H1 (cell line): ENCODE results near the gene CELF2. TPM values are rescaled to one million over a fixed set of nuclear protein-coding genes. Genes with fewer than 3 reads are reported as not detected.

Source experiments
- CTCF ChIA-PET: fragments of 300-600 bp; sonication (Branson Sonifier 250); formaldehyde crosslinking; loops from one replicate; lab custom pipeline; 2021; ENCODE audit not compliant: partially characterized antibody; lab: Charles Lee
- POLR2A ChIA-PET: fragments of 300-600 bp; sonication (Branson Sonifier 250); formaldehyde crosslinking; loops from one replicate; lab custom pipeline; 2021; ENCODE audit warnings: inconsistent platforms; ENCODE audit not compliant: partially characterized antibody; lab: Charles Lee
- DNase-seq, 2 experiments: peaks; one replicate each; pipeline versions ENCODE4 v3.0.0 to v3.0.0-alpha.2; 2010 to 2022; ENCODE audit warnings: low spot score in 2 of 2, low read depth in 1 of 2, mixed read lengths in 1 of 2
- FAIRE-seq: peaks from 2 replicates; lab custom pipeline; 2011; peaks lifted over from hg19 to GRCh38; lab: Jason Lieb, UNC
- H2AFZ ChIP-seq: 2 replicates; pipeline ENCODE4 v1.8.1; 2012; ENCODE audit warnings: low read length, inconsistent platforms
- H2AK5ac ChIP-seq: 2 replicates; pipeline ENCODE4 v1.6.1; 2013; ENCODE audit warnings: low read depth, low read length
- H2BK120ac ChIP-seq: replicated peaks from 2 replicates; pipeline ENCODE3; 2013; ENCODE audit warnings: low read depth, low read length, inconsistent platforms
- H2BK12ac ChIP-seq: 2 replicates; pipeline ENCODE4 v1.6.1; 2013; ENCODE audit warnings: low read depth, low read length
- H2BK15ac ChIP-seq: 2 replicates; pipeline ENCODE4 v1.6.1; 2013; ENCODE audit warnings: low read length
- H2BK20ac ChIP-seq: 2 replicates; pipeline ENCODE4 v1.6.1; 2013; ENCODE audit warnings: low read length
- H2BK5ac ChIP-seq: 2 replicates; pipeline ENCODE4 v1.6.1; 2013; ENCODE audit warnings: low read depth, low read length
- H3K14ac ChIP-seq: 2 replicates; pipeline ENCODE4 v1.6.1; 2013; ENCODE audit warnings: inconsistent platforms; ENCODE audit not compliant: insufficient read length
- H3K18ac ChIP-seq: 2 replicates; pipeline ENCODE4 v1.6.1; 2013; ENCODE audit warnings: low read length; ENCODE audit errors: extremely low read depth
- H3K23ac ChIP-seq: 2 replicates; pipeline ENCODE4 v1.6.1; 2013; ENCODE audit warnings: inconsistent platforms; ENCODE audit not compliant: insufficient read length
- H3K23me2 ChIP-seq: 2 replicates; pipeline ENCODE4 v1.6.1; 2013; ENCODE audit warnings: low read depth, low read length
- H3K27ac ChIP-seq: 2 replicates; pipeline ENCODE4 v1.6.1; 2011; ENCODE audit warnings: low read depth, low read length, inconsistent platforms
- H3K27me3 ChIP-seq, 4 experiments: replicated peaks in 1 of 4; 1 replicate in 1 of 4; 2 replicates in 3 of 4; pipeline versions ENCODE4 v1.6.1 to v1.8.1; 2011 to 2013; ENCODE audit warnings: low read length in 3 of 4, mild to moderate bottlenecking in 3 of 4, inconsistent platforms in 2 of 4, mixed read lengths in 2 of 4, moderate library complexity in 1 of 4; ENCODE audit not compliant: control insufficient read depth in 3 of 4, insufficient read depth in 3 of 4; ENCODE audit errors: extremely low read depth in 1 of 4
- H3K36me3 ChIP-seq, 4 experiments: 2 replicates each; pipeline versions ENCODE4 v1.6.1 to v1.8.1; 2011 to 2013; ENCODE audit warnings: mild to moderate bottlenecking in 4 of 4, low read length in 3 of 4, moderate library complexity in 2 of 4, control low read depth in 1 of 4, inconsistent platforms in 1 of 4; ENCODE audit not compliant: insufficient read depth in 4 of 4, control insufficient read depth in 2 of 4
- H3K4ac ChIP-seq: replicated peaks from 2 replicates; pipeline ENCODE3; 2013; ENCODE audit warnings: low read length, low read depth, mixed read lengths, inconsistent platforms; ENCODE audit not compliant: insufficient read length
- H3K4me1 ChIP-seq, 4 experiments: replicated peaks in 1 of 4; 1 replicate in 1 of 4; 2 replicates in 3 of 4; pipeline versions ENCODE4 v1.6.1 to v1.8.1; 2011 to 2013; ENCODE audit warnings: low read length in 3 of 4, inconsistent platforms in 2 of 4, mixed read lengths in 1 of 4; ENCODE audit not compliant: insufficient read depth in 4 of 4, control insufficient read depth in 3 of 4
- H3K4me2 ChIP-seq, 2 experiments: 2 replicates each; pipeline versions ENCODE4 v1.6.1 to v1.8.1; 2011 to 2013; ENCODE audit warnings: low read depth in 2 of 2, low read length in 2 of 2, control low read depth in 1 of 2, inconsistent platforms in 1 of 2, mild to moderate bottlenecking in 1 of 2; ENCODE audit not compliant: insufficient read depth in 1 of 2
- H3K4me3 ChIP-seq, 4 experiments: fragments of 200-600, 300-600 bp in 1 of 4; sonication (generic), shearing (Covaris generic), sonication (Bioruptor Twin) in 1 of 4; 2 replicates each; pipeline versions ENCODE4 v1.5.1 to v1.8.1; 2011 to 2016; ENCODE audit warnings: low read length in 4 of 4, low read depth in 3 of 4, control low read depth in 2 of 4, inconsistent platforms in 2 of 4, mild to moderate bottlenecking in 2 of 4, mixed read lengths in 1 of 4, moderate library complexity in 1 of 4; ENCODE audit not compliant: insufficient read depth in 2 of 4; ENCODE audit errors: extremely low read depth in 1 of 4
- H3K56ac ChIP-seq: replicated peaks from 2 replicates; pipeline ENCODE3; 2013; ENCODE audit warnings: low read depth, mild to moderate bottlenecking, mixed read lengths, low read length, inconsistent platforms; ENCODE audit not compliant: insufficient read length
- H3K79me1 ChIP-seq: 2 replicates; pipeline ENCODE4 v1.6.1; 2013; ENCODE audit warnings: low read depth, low read length, control low read depth
- H3K79me2 ChIP-seq, 2 experiments: 2 replicates each; pipeline versions ENCODE4 v1.6.1 to v1.8.1; 2012 to 2013; ENCODE audit warnings: low read length in 2 of 2, mild to moderate bottlenecking in 2 of 2, inconsistent platforms in 1 of 2; ENCODE audit not compliant: insufficient read depth in 2 of 2, control insufficient read depth in 1 of 2
- H3K9ac ChIP-seq, 4 experiments: replicated peaks in 1 of 4; 1 replicate in 1 of 4; 2 replicates in 3 of 4; pipeline versions ENCODE4 v1.6.1 to v1.8.1; 2011 to 2013; ENCODE audit warnings: low read depth in 3 of 4, low read length in 3 of 4, control low read depth in 2 of 4, mild to moderate bottlenecking in 2 of 4, moderate library complexity in 2 of 4, inconsistent platforms in 1 of 4; ENCODE audit errors: extremely low read depth in 1 of 4
- H3K9me3 ChIP-seq, 2 experiments: 2 replicates each; pipeline versions ENCODE4 v1.6.1 to v1.8.1; 2012 to 2013; ENCODE audit warnings: mild to moderate bottlenecking in 2 of 2, moderate library complexity in 2 of 2, control low read depth in 1 of 2, inconsistent platforms in 1 of 2, low read depth in 1 of 2, low read length in 1 of 2, mixed read lengths in 1 of 2; ENCODE audit not compliant: insufficient read depth in 2 of 2
- H4K20me1 ChIP-seq, 2 experiments: replicated peaks in 1 of 2; 2 replicates each; pipeline versions ENCODE3 to v1.8.1; 2011 to 2013; ENCODE audit warnings: inconsistent platforms in 2 of 2, low read length in 2 of 2, mild to moderate bottlenecking in 1 of 2; ENCODE audit not compliant: insufficient read depth in 2 of 2, control insufficient read depth in 1 of 2
- H4K5ac ChIP-seq: 2 replicates; pipeline ENCODE4 v1.6.1; 2013; ENCODE audit warnings: low read length, low read depth, mixed read lengths, inconsistent platforms; ENCODE audit not compliant: insufficient read length
- H4K8ac ChIP-seq: 2 replicates; pipeline ENCODE4 v1.8.0; 2013; ENCODE audit warnings: mild to moderate bottlenecking, moderate library complexity, low read length, inconsistent platforms; ENCODE audit not compliant: insufficient read depth; ENCODE audit errors: extremely low read depth
- H4K91ac ChIP-seq: replicated peaks from 2 replicates; pipeline ENCODE3; 2013; ENCODE audit warnings: low read length, mixed read lengths, inconsistent platforms; ENCODE audit not compliant: insufficient read length
- HDAC2 ChIP-seq, 2 experiments: fragments of 300-600 bp in 1 of 2; sonication (generic) in 1 of 2; IDR thresholded peaks; 2 replicates each; pipeline ENCODE4 v1.6.1; 2011 to 2012; ENCODE audit warnings: low read depth in 2 of 2, low read length in 2 of 2, mild to moderate bottlenecking in 2 of 2, moderate library complexity in 2 of 2, borderline replicate concordance in 1 of 2, inconsistent platforms in 1 of 2
- MAX ChIP-seq: IDR thresholded peaks from 2 replicates; pipeline ENCODE4 v1.6.1; 2012; ENCODE audit warnings: inconsistent platforms
- SP1 ChIP-seq: IDR thresholded peaks from 2 replicates; pipeline ENCODE4 v1.6.1; 2011; ENCODE audit warnings: low read depth, low read length
- SP2 ChIP-seq: IDR thresholded peaks from 2 replicates; pipeline ENCODE4 v1.6.1; 2012; ENCODE audit warnings: mild to moderate bottlenecking, low read length, inconsistent platforms
- ZNF274 ChIP-seq: IDR thresholded peaks from 2 replicates; pipeline ENCODE4 v1.7.0; 2012; ENCODE audit warnings: low read length, borderline replicate concordance; ENCODE audit errors: extremely low read depth
- WGBS, 2 experiments: shearing (Covaris generic) in 1 of 2; methylation state at CpG; one replicate each; pipeline versions ENCODE4 v1.1.6 to v1.1.7; 2013 to 2015; ENCODE audit warnings: low lambda C conversion rate in 2 of 2, mixed read lengths in 2 of 2, inconsistent platforms in 1 of 2, low coverage in 1 of 2, missing lambda C conversion rate in 1 of 2; ENCODE audit not compliant: insufficient replicate concordance in 2 of 2, insufficient coverage in 1 of 2, insufficient read length in 1 of 2; ENCODE audit errors: extremely low coverage in 1 of 2, missing lambda C conversion rate in 1 of 2; 5-methylcytosine and 5-hydroxymethylcytosine counted together
- polyA plus RNA-seq, 7 experiments: library from polyadenylated mRNA; depleted of rRNA in 3 of 7; stranded (reverse) in 5 of 7; unstranded in 2 of 7; fragments of >200 nt in 5 of 7; fragments of 200-250 nt in 2 of 7; gene quantifications; 1 replicate in 5 of 7; 2 replicates in 1 of 7; 4 replicates in 1 of 7; pipeline versions ENCODE4 v1.2.1 to v1.2.3, GENCODE V29; 2011 to 2013; ENCODE audit warnings: missing spikeins in 2 of 7, mixed read lengths in 2 of 7
- total RNA-seq: library from RNA; stranded (reverse); fragmentation: NEBNext Ultra II Directional; extraction: Animal tissue kit (Norgen Biotek cat#: 25700); gene quantifications from 2 replicates; pipeline ENCODE4 v1.2.1, GENCODE V29; 2021

Gene CELF2
- total and polyA plus RNA-seq, 2 of the 8 experiments (the other 6 are each of a cell fraction or from before 2014, with no cell fraction given) = 18.3 to 22.7 TPM

DNA sequence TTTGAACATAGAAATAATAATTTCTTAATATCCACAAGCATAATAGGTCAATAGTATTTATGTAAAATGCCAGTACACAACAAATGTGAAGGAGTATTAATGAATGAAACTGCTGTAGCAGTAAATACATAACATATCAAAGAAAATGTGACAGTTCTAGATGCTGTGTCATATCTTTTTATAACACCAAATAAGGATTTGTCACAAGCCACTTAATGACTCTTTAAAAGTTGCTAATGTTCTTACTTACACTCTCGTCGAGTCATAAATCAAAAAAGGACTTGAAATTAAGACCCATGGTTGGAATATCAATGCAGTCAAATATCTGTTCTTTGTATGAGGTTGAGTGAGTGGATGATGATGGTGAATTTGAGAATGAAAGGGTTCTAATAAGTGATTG, 96.6 kb downstream of the CELF2 start:
- POLR2A ChIA-PET = interaction anchor here (0.6 kb wide), 1 partner anchor 12 kb away, joined by 4 read pairs; no protein-coding TSS in a partner anchor
- no peak for TF ChIP-seq ZNF274
- TF ChIP-seq SP1 = no peak
- TF ChIP-seq SP2 = no peak
- no peak for TF ChIP-seq HDAC2 (IDR thresholded peaks at IDR 0.05; ENCODE audit: borderline replicate concordance in 1 of 2, low read depth in 2 of 2, low read length in 2 of 2)
- no peak for TF ChIP-seq MAX
- no peaks in the 10 kb centered on the region for H3K4me1 ChIP-seq

More for the DNA sequence above, 96.6 kb downstream of the CELF2 start:
- Histone ChIP-seq H2BK20ac (no peak overlapping the region), H3K27me3 (no peaks in the 10 kb centered on the region), H4K8ac (no peak overlapping the region), H3K56ac (no peak overlapping the region), H3K23me2 (no peaks in the 10 kb centered on the region), H2BK15ac (no peak overlapping the region), H3K23ac (no peak overlapping the region), H3K79me1 (no peaks in the 10 kb centered on the region), H2BK5ac (no peak overlapping the region), H3K9me3 (no peaks in the 10 kb centered on the region), H3K4ac (no peak overlapping the region), H3K4me2 (no peak overlapping the region), H2AK5ac (no peak overlapping the region), H2BK120ac (no peak overlapping the region), H3K27ac (no peak overlapping the region), H3K9ac (no peak overlapping the region), H4K91ac (no peak overlapping the region), H3K14ac (no peak overlapping the region), H4K5ac (no peak overlapping the region), H3K36me3 (no peaks in the 10 kb centered on the region), H3K18ac (no peak overlapping the region), H4K20me1 (no peaks in the 10 kb centered on the region), H3K79me2 (peaks cover 0 to 2% of the 10 kb centered on the region in 2 experiments; a peak in 1 of 4 replicates), H3K4me3 (no peak overlapping the region), H2AFZ (no peak overlapping the region), H2BK12ac (no peak overlapping the region)
- WGBS, 2 experiments = 91% methylated on average over 2 of the region's 2 CpGs; no CpG with 5 or more reads in 1 of the 2 experiments
- DNase-seq (no peak), FAIRE-seq (no peak)
- CTCF ChIA-PET = interaction anchor here (0.8 to 2.9 kb wide), 4 partner anchors 9 to 156 kb away, joined by 3 to 12 read pairs (median 4); no protein-coding TSS in a partner anchor
